H9 (cell line): ENCODE results near the gene XXYLT1. TPM values are rescaled to one million over a fixed set of nuclear protein-coding genes. Genes with fewer than 3 reads are reported as not detected.

ENCODE experiments used
- DNase-seq: peaks from one replicate; pipeline ENCODE4 v3.0.0-alpha.2; 2017
- H2AFZ ChIP-seq: one replicate; pipeline ENCODE4 v1.6.1; 2013; ENCODE audit warnings: mild to moderate bottlenecking, low read length, control low read depth, moderate library complexity
- H2AK5ac ChIP-seq: 2 replicates; pipeline ENCODE4 v1.6.1; 2013; ENCODE audit warnings: low read length, control low read depth, mixed read lengths; ENCODE audit not compliant: insufficient read length
- H2BK120ac ChIP-seq: one replicate; pipeline ENCODE4 v1.6.1; 2013; ENCODE audit warnings: low read depth, mild to moderate bottlenecking, low read length, control low read depth, inconsistent platforms; ENCODE audit not compliant: poor library complexity, severe bottlenecking
- H2BK12ac ChIP-seq: 2 replicates; pipeline ENCODE4 v1.6.1; 2013; ENCODE audit warnings: low read length, control low read depth, mixed read lengths, low read depth; ENCODE audit not compliant: insufficient read length
- H2BK15ac ChIP-seq: 2 replicates; pipeline ENCODE4 v1.6.1; 2013; ENCODE audit warnings: low read depth, low read length, control low read depth
- H2BK20ac ChIP-seq: one replicate; pipeline ENCODE4 v1.6.1; 2013; ENCODE audit warnings: low read depth, mild to moderate bottlenecking, low read length, control low read depth, inconsistent platforms; ENCODE audit not compliant: poor library complexity, severe bottlenecking
- H2BK5ac ChIP-seq: 2 replicates; pipeline ENCODE4 v1.6.1; 2013; ENCODE audit warnings: low read length, control low read depth, mixed read lengths; ENCODE audit not compliant: insufficient read length
- H3K14ac ChIP-seq: 2 replicates; pipeline ENCODE4 v1.6.1; 2013; ENCODE audit warnings: low read length, control low read depth; ENCODE audit not compliant: insufficient read depth
- H3K18ac ChIP-seq: 2 replicates; pipeline ENCODE4 v1.6.1; 2013; ENCODE audit warnings: low read depth, mild to moderate bottlenecking, mixed read lengths, low read length, control low read depth; ENCODE audit not compliant: insufficient read length
- H3K23ac ChIP-seq: 2 replicates; pipeline ENCODE4 v1.6.1; 2013; ENCODE audit warnings: low read length, control low read depth, mixed read lengths, low read depth; ENCODE audit not compliant: insufficient read length
- H3K23me2 ChIP-seq: 2 replicates; pipeline ENCODE4 v1.6.1; 2013; ENCODE audit warnings: low read depth, mild to moderate bottlenecking, mixed read lengths, low read length, control low read depth; ENCODE audit not compliant: insufficient read length, poor library complexity, severe bottlenecking
- H3K27ac ChIP-seq: 2 replicates; pipeline ENCODE4 v1.5.1; 2013; ENCODE audit warnings: low read length, control low read depth, mixed read lengths, low read depth; ENCODE audit not compliant: insufficient read length
- H3K27me3 ChIP-seq: 2 replicates; pipeline ENCODE4 v1.6.1; 2013; ENCODE audit warnings: low read length, control low read depth, inconsistent platforms; ENCODE audit not compliant: insufficient read depth
- H3K4ac ChIP-seq: 2 replicates; pipeline ENCODE4 v1.6.1; 2013; ENCODE audit warnings: low read depth, mild to moderate bottlenecking, control low read depth, inconsistent platforms, low read length, moderate library complexity
- H3K4me1 ChIP-seq: 2 replicates; pipeline ENCODE4 v1.6.1; 2013; ENCODE audit warnings: low read length, control low read depth, inconsistent platforms; ENCODE audit not compliant: insufficient read depth
- H3K4me2 ChIP-seq: 2 replicates; pipeline ENCODE4 v1.6.1; 2013; ENCODE audit warnings: low read length, control low read depth, mixed read lengths; ENCODE audit not compliant: insufficient read length, insufficient read depth
- H3K56ac ChIP-seq: 2 replicates; pipeline ENCODE4 v1.6.1; 2013; ENCODE audit warnings: low read depth, mild to moderate bottlenecking, mixed read lengths, low read length, control low read depth; ENCODE audit not compliant: insufficient read length
- H3K79me1 ChIP-seq: 2 replicates; pipeline ENCODE4 v1.6.1; 2013; ENCODE audit warnings: low read depth, mild to moderate bottlenecking, moderate library complexity, low read length, control low read depth, inconsistent platforms; ENCODE audit not compliant: insufficient read depth, poor library complexity, severe bottlenecking
- H3K79me2 ChIP-seq: 2 replicates; pipeline ENCODE4 v1.6.1; 2013; ENCODE audit warnings: low read length, control low read depth, inconsistent platforms; ENCODE audit not compliant: insufficient read depth
- H3K9ac ChIP-seq: 2 replicates; pipeline ENCODE4 v1.6.1; 2013; ENCODE audit warnings: low read length, control low read depth, mixed read lengths; ENCODE audit not compliant: insufficient read length; ENCODE audit errors: extremely low read depth
- H3K9me3 ChIP-seq: one replicate; pipeline ENCODE4 v1.6.1; 2013; ENCODE audit warnings: low read depth, low read length, inconsistent platforms; ENCODE audit not compliant: control insufficient read depth
- H3T11ph ChIP-seq: one replicate; pipeline ENCODE4 v1.6.1; 2013; ENCODE audit warnings: mild to moderate bottlenecking, low read length, control low read depth, inconsistent platforms
- H4K20me1 ChIP-seq: one replicate; pipeline ENCODE4 v1.6.1; 2013; ENCODE audit not compliant: control insufficient read depth, insufficient read length, insufficient read depth
- H4K5ac ChIP-seq: 2 replicates; pipeline ENCODE4 v1.6.1; 2013; ENCODE audit warnings: low read depth, mild to moderate bottlenecking, mixed read lengths, low read length, control low read depth; ENCODE audit not compliant: insufficient read length
- H4K8ac ChIP-seq: replicated peaks from 2 replicates; pipeline ENCODE4 v1.6.1; 2013; ENCODE audit warnings: low read length, control low read depth, mixed read lengths, low read depth; ENCODE audit not compliant: insufficient read length
- H4K91ac ChIP-seq: 2 replicates; pipeline ENCODE4 v1.6.1; 2013; ENCODE audit warnings: low read depth, mild to moderate bottlenecking, moderate library complexity, mixed read lengths, low read length, control low read depth; ENCODE audit not compliant: insufficient read length
- H3K27ac Mint-ChIP-seq, 3 experiments: 2 replicates in 2 of 3; 3 replicates in 1 of 3; pipeline ENCODE4 v1.8.0; 2020 to 2021; ENCODE audit warnings: mixed read lengths in 3 of 3, mild to moderate bottlenecking in 1 of 3, moderate library complexity in 1 of 3
- H3K27me3 Mint-ChIP-seq: 2 replicates; pipeline ENCODE4 v1.8.0; 2021; ENCODE audit warnings: low read depth, mild to moderate bottlenecking, moderate library complexity, mixed read lengths
- H3K36me3 Mint-ChIP-seq, 3 experiments: 2 replicates in 2 of 3; 3 replicates in 1 of 3; pipeline ENCODE4 v1.8.0; 2020 to 2021; ENCODE audit warnings: low read depth in 3 of 3, mixed read lengths in 3 of 3; ENCODE audit not compliant: insufficient read depth in 1 of 3
- H3K4me1 Mint-ChIP-seq, 2 experiments: 2 replicates each; pipeline ENCODE4 v1.8.0; 2020; ENCODE audit warnings: mixed read lengths in 2 of 2
- H3K4me3 Mint-ChIP-seq, 2 experiments: 2 replicates in 1 of 2; 3 replicates in 1 of 2; pipeline ENCODE4 v1.8.0; 2020 to 2021; ENCODE audit warnings: mild to moderate bottlenecking in 2 of 2, mixed read lengths in 2 of 2, moderate library complexity in 1 of 2
- H3K9me3 Mint-ChIP-seq, 2 experiments: 2 replicates in 1 of 2; 3 replicates in 1 of 2; pipeline ENCODE4 v1.8.0; 2020; ENCODE audit warnings: mild to moderate bottlenecking in 2 of 2, mixed read lengths in 2 of 2, moderate library complexity in 1 of 2
- whole genome bisulfite sequencing: extraction: QIAGEN DNeasy Blood & Tissue Kit; methylation state at CpG from one replicate; pipeline ENCODE4 v1.1.7; 2013; ENCODE audit warnings: missing lambda C conversion rate, low lambda C conversion rate, mixed read lengths; ENCODE audit not compliant: insufficient read length; ENCODE audit errors: extremely low coverage; 5-methylcytosine and 5-hydroxymethylcytosine counted together
- total RNA-seq: library from RNA; stranded (reverse); gene quantifications from 2 replicates; pipeline ENCODE4 v1.2.1, GENCODE V29; 2021
- TF ChIP-seq, protein P1 (sequence below): fragments of 200-600 bp; sonication (generic); conservative IDR thresholded peaks from 3 replicates; pipeline ENCODE4 v1.8.0; 2021; ENCODE audit warnings: antibody characterized with exemption, mild to moderate bottlenecking

Gene XXYLT1
- total RNA-seq, 1 experiment from 2014 or later: 22.7 TPM

DNA sequence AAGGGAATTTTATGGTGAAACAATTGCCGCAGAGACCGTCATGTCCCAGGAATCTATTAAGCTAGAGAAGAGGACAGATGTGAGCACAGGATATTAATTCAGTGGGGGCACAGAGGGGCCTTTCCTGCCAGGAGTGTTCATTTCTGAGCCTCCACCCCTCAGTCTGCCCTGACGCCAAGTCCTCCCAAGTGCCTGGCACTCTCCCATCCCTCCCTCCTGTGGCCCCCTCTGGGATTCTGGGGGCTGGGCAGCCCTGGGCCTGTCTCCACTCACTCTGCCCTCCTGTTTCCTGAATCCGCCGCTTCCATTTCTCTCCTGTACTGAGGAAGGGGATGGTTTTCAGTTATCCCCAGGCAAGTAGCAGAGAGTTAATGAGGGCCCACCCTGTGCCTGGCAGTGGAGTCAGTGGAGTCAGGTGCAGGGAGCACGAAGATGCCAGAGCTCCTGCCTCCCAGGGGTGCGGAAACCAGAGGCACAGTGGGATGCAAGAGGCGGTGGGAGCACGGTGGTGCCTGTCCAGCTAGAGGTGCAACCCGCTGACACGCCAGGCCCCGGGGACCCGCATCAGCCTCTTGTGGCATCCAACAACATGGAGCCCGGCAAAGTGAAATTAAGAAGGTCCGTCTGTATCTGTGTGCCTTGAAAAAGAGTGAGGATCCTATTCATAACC lies 212.5 kb downstream of the XXYLT1 start:
- H3T11ph ChIP-seq: no peak overlapping the region

More for the DNA sequence above, 212.5 kb downstream of the XXYLT1 start:
- no peak overlapping the region for H3K4me2 ChIP-seq
- no peaks in the 10 kb centered on the region for H3K9me3 Mint-ChIP-seq
- H2AK5ac ChIP-seq: no peak overlapping the region
- no peak overlapping the region for H3K14ac ChIP-seq
- H4K20me1 ChIP-seq: no peaks in the 10 kb centered on the region
- H4K5ac ChIP-seq: no peak overlapping the region
- no peak overlapping the region for H3K27ac ChIP-seq
- H4K8ac ChIP-seq: no peak overlapping the region
- WGBS: no CpG with 5 or more reads among the region's 15 CpGs
- no peak overlapping the region for H3K18ac ChIP-seq
- H2BK15ac ChIP-seq: no peak overlapping the region
- no peak overlapping the region for H3K9ac ChIP-seq
- H3K4me1 ChIP-seq: no peaks in the 10 kb centered on the region
- peaks cover 7 to 33% of the 10 kb centered on the region in 2 experiments for H3K4me1 Mint-ChIP-seq
- no peak overlapping the region for H4K91ac ChIP-seq
- no peak overlapping the region for H2BK12ac ChIP-seq
- no peaks in the 10 kb centered on the region for H3K9me3 ChIP-seq
- TF ChIP-seq, protein P1, sequence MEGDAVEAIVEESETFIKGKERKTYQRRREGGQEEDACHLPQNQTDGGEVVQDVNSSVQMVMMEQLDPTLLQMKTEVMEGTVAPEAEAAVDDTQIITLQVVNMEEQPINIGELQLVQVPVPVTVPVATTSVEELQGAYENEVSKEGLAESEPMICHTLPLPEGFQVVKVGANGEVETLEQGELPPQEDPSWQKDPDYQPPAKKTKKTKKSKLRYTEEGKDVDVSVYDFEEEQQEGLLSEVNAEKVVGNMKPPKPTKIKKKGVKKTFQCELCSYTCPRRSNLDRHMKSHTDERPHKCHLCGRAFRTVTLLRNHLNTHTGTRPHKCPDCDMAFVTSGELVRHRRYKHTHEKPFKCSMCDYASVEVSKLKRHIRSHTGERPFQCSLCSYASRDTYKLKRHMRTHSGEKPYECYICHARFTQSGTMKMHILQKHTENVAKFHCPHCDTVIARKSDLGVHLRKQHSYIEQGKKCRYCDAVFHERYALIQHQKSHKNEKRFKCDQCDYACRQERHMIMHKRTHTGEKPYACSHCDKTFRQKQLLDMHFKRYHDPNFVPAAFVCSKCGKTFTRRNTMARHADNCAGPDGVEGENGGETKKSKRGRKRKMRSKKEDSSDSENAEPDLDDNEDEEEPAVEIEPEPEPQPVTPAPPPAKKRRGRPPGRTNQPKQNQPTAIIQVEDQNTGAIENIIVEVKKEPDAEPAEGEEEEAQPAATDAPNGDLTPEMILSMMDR: no peak
- H2BK5ac ChIP-seq: no peak overlapping the region
- H3K27ac Mint-ChIP-seq: no peak overlapping the region
- H3K56ac ChIP-seq: no peak overlapping the region
- H3K4ac ChIP-seq: no peak overlapping the region
- peaks cover 3% of the 10 kb centered on the region for H3K23me2 ChIP-seq
- no peaks in the 10 kb centered on the region for H3K79me1 ChIP-seq
- H2AFZ ChIP-seq: no peak overlapping the region
- no peak overlapping the region for H3K23ac ChIP-seq
- H2BK20ac ChIP-seq: no peak overlapping the region
- H2BK120ac ChIP-seq: no peak overlapping the region
- no peaks in the 10 kb centered on the region; the same call in none of the 2 replicates for H3K27me3 Mint-ChIP-seq
- no peak overlapping the region for H3K4me3 Mint-ChIP-seq
- no peaks in the 10 kb centered on the region for H3K27me3 ChIP-seq
- H3K79me2 ChIP-seq: no peaks in the 10 kb centered on the region
- H3K36me3 Mint-ChIP-seq: no peaks in the 10 kb centered on the region; a peak in 2 of 7 replicates
- DNase-seq: no peak
